Airway epithelial cell (primary cell): Measurements from ENCODE around the gene CENPH. TPM values are rescaled to one million over a fixed set of nuclear protein-coding genes. Genes with fewer than 3 reads are reported as not detected.

Experiments
- total RNA-seq: library from RNA; depleted of rRNA; stranded (reverse); fragments of >200 nt; gene quantifications from 2 replicates; pipeline ENCODE4 v1.2.3, GENCODE V29; 2015

CENPH gene
- total RNA-seq, result 45.1 and 45.7 TPM in 2 replicates

GRCh38 chr5:69189162-69190086 lies at the start of gene CENPH:
CENPH (plus strand) TSS chr5:69189583; CDS start chr5:69189635, 52 bp downstream.

GRCh38 chr5:69166686-69167492 lies 22.5 kb upstream of the CENPH start, which contains the start of gene CCNB1:
CCNB1 (plus strand) TSS chr5:69167150; CDS start chr5:69167263, 113 bp downstream.

GRCh38 chr5:69234457-69235268 lies 45.3 kb downstream of the CENPH start, which contains the start of gene CDK7:
CDK7 (plus strand) TSS chr5:69234886; CDS start chr5:69234976, 90 bp downstream.

Other genes with a start within 250 kb of the CENPH start
- gene SLC30A5, start 95.6 kb upstream of the CENPH start, total RNA-seq, result 36.5 and 43.6 TPM in 2 replicates
- gene CCNB1, start 22.4 kb upstream of the CENPH start, total RNA-seq, result 153 and 171 TPM in 2 replicates
- gene CDK7, start 45.3 kb downstream of the CENPH start, total RNA-seq, result 36.0 and 38.6 TPM in 2 replicates
- gene CCDC125, start 143.2 kb downstream of the CENPH start, total RNA-seq, result 2.8 and 5.9 TPM in 2 replicates
- 17.4 and 17.5 TPM in 2 replicates for gene AK6, start 179.9 kb downstream of the CENPH start, total RNA-seq
- gene TAF9, start 179.9 kb downstream of the CENPH start, total RNA-seq, result 43.5 and 56.6 TPM in 2 replicates
- gene RAD17, start 180.2 kb downstream of the CENPH start, total RNA-seq, result 11.8 and 15.0 TPM in 2 replicates
- gene MARVELD2, start 225.5 kb downstream of the CENPH start, total RNA-seq, result 26.1 and 33.3 TPM in 2 replicates